ENCODE results near the gene GIPC1. TPM values are rescaled to one million over a fixed set of nuclear protein-coding genes. Genes with fewer than 3 reads are reported as not detected.

The GIPC1 gene
- polyA plus RNA-seq, 1 of the 3 experiments (the other 2 are of a cell fraction): 144 TPM

DNA sequence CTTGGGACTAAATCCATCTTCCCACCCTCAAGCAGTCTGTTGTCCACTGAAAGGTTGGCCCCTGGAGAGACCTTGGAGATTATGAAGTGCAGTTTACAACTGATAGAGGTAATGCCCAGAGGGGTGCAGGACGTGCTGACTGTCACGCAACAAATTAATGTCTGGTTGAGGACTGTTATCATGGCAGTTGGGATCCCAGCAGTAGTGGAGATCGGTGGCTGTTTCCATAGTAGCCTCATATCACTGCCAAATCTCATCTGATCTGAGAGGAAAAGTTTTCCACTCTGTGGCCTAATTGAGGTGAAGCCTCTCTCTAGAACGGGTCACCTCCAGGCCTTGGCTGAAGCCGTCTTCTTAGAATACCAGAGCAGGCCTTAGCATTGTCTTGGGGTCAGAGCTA lies 37.5 kb upstream of the GIPC1 start:
- H3K27me3 ChIP-seq (ENCODE audit: insufficient read depth): no peaks in the 10 kb centered on the region
- POLR2A ChIA-PET: interaction anchor here (0.8 kb wide), 1 partner anchor 15 kb away, joined by 4 read pairs; the partner anchor contains the start of gene DNAJB1

DNA sequence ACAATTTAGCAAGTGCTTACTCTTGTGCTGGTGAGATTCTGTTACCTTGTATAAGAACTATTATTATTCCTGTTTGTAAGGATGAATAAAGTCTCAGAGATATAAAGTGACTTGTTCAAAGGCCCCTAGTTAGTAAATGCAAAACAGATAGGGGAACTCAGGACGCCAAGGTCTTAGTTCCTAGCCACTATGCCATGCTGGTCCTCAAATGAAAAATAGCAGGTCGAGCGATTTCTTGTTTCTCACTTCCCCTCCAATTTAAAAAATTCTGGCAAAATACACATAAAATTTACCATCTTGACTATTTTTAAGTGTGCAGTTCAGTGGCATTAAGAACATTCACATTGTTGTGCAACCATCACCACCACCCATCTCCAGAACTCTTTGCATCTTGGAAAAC lies 34.6 kb upstream of the GIPC1 start:
- H3K79me2 ChIP-seq (ENCODE audit: insufficient read depth): peaks cover 53% of the 10 kb centered on the region
- H4K20me1 ChIP-seq (ENCODE audit: insufficient read depth): no peaks in the 10 kb centered on the region
- POLR2A ChIA-PET: no interaction called here
- peaks cover 12 to 15% of the 10 kb centered on the region in 2 experiments; a peak in 3 of 4 replicates for H3K4me1 ChIP-seq (ENCODE audit: control insufficient read depth in 1 of 2, insufficient read depth in 2 of 2, low read depth in 1 of 2, low read length in 1 of 2)
- no peaks in the 10 kb centered on the region for H3K9me2 ChIP-seq
- no peaks in the 10 kb centered on the region for H3K27me3 ChIP-seq (ENCODE audit: insufficient read depth)
- H3F3A ChIP-seq (replicated peaks; ENCODE audit: insufficient read depth): peaks cover 25% of the 10 kb centered on the region
- peak overlapping the region; percentile 94 for H3K4me2 ChIP-seq
- TF ChIP-seq SIN3A (IDR thresholded peaks at IDR 0.05; ENCODE audit: borderline replicate concordance, low read depth, low read length) (no peak), ELF1 (IDR thresholded peaks at IDR 0.05) (no peak), GATA2 (CRISPR knock-in tag; IDR thresholded peaks at IDR 0.05) (no peak), RFX5 (IDR thresholded peaks at IDR 0.05; ENCODE audit: low read length) (no peak), EZH2phosphoT487 (IDR thresholded peaks at IDR 0.05; ENCODE audit: borderline replicate concordance, low read depth) (no peak), GABPA (IDR thresholded peaks at IDR 0.05; ENCODE audit: low read depth) (no peak), TEAD4 (IDR thresholded peaks at IDR 0.05; ENCODE audit: borderline replicate concordance, insufficient read depth) (no peak), FOXM1 (IDR thresholded peaks at IDR 0.05; ENCODE audit: low read depth) (no peak)
- TF ChIP-seq, protein P1, sequence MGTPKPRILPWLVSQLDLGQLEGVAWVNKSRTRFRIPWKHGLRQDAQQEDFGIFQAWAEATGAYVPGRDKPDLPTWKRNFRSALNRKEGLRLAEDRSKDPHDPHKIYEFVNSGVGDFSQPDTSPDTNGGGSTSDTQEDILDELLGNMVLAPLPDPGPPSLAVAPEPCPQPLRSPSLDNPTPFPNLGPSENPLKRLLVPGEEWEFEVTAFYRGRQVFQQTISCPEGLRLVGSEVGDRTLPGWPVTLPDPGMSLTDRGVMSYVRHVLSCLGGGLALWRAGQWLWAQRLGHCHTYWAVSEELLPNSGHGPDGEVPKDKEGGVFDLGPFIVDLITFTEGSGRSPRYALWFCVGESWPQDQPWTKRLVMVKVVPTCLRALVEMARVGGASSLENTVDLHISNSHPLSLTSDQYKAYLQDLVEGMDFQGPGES (IDR thresholded peaks at IDR 0.05; ENCODE audit: low read depth, low read length): no peak
- TF ChIP-seq, protein P2, sequence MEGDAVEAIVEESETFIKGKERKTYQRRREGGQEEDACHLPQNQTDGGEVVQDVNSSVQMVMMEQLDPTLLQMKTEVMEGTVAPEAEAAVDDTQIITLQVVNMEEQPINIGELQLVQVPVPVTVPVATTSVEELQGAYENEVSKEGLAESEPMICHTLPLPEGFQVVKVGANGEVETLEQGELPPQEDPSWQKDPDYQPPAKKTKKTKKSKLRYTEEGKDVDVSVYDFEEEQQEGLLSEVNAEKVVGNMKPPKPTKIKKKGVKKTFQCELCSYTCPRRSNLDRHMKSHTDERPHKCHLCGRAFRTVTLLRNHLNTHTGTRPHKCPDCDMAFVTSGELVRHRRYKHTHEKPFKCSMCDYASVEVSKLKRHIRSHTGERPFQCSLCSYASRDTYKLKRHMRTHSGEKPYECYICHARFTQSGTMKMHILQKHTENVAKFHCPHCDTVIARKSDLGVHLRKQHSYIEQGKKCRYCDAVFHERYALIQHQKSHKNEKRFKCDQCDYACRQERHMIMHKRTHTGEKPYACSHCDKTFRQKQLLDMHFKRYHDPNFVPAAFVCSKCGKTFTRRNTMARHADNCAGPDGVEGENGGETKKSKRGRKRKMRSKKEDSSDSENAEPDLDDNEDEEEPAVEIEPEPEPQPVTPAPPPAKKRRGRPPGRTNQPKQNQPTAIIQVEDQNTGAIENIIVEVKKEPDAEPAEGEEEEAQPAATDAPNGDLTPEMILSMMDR (IDR thresholded peaks at IDR 0.05): no peak
- TF ChIP-seq, protein P3, sequence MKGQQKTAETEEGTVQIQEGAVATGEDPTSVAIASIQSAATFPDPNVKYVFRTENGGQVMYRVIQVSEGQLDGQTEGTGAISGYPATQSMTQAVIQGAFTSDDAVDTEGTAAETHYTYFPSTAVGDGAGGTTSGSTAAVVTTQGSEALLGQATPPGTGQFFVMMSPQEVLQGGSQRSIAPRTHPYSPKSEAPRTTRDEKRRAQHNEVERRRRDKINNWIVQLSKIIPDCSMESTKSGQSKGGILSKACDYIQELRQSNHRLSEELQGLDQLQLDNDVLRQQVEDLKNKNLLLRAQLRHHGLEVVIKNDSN (IDR thresholded peaks at IDR 0.05; ENCODE audit: borderline replicate concordance, low read depth): no peak
- peak overlapping the region; percentile 75 to 91; a peak in 3 of 4 replicates for H3K4me3 ChIP-seq (ENCODE audit: low read depth in 2 of 2, low read length in 1 of 2)
- no peaks in the 10 kb centered on the region for H3K9me3 ChIP-seq
- CTCF ChIA-PET: interaction anchor here (2.0 kb wide), 1 partner anchor 26 kb away, joined by 6 read pairs; no protein-coding TSS in a partner anchor
- 68% methylated on average over 3 of the region's 3 CpGs for WGBS (ENCODE audit: low lambda C conversion rate)
- H3K27ac ChIP-seq (ENCODE audit: low read depth in 2 of 2, low read length in 1 of 2): no peak overlapping the region
- H3K36me3 ChIP-seq (replicated peaks in 1 of 2; ENCODE audit: control insufficient read depth in 1 of 2, insufficient read depth in 2 of 2, low read length in 1 of 2): no peaks in the 10 kb centered on the region
- H3K9ac ChIP-seq: peak overlapping the region; percentile 76
- H2AFZ ChIP-seq (ENCODE audit: low read depth): no peak overlapping the region
- no peak for DNase-seq

More for the DNA sequence above, 37.5 kb upstream of the GIPC1 start:
- DNase-seq: peak; percentile 56
- H3K9me2 ChIP-seq: no peaks in the 10 kb centered on the region
- no peak overlapping the region for H3K9ac ChIP-seq
- no peak overlapping the region for H3K4me3 ChIP-seq (ENCODE audit: low read depth in 2 of 2, low read length in 1 of 2)
- TF ChIP-seq RXRA (IDR thresholded peaks at IDR 0.05; ENCODE audit: borderline replicate concordance, low read depth) (no peak), GATA2 (CRISPR knock-in tag; IDR thresholded peaks at IDR 0.05) (peak; percentile 73), RCOR1 (IDR thresholded peaks at IDR 0.05; ENCODE audit: low read length) (0 out of 2 replicates have a peak, but pooled peaks have one; percentile 30)
- peak overlapping the region in 1 of 2 experiments; percentile 56; a peak in 2 of 4 replicates for H3K27ac ChIP-seq (ENCODE audit: low read depth in 2 of 2, low read length in 1 of 2)
- H2AFZ ChIP-seq (ENCODE audit: low read depth): no peak overlapping the region
- peaks cover 12% of the 10 kb centered on the region for H3F3A ChIP-seq (replicated peaks; ENCODE audit: insufficient read depth)
- 74% methylated on average over 5 of the region's 5 CpGs for WGBS (ENCODE audit: low lambda C conversion rate)
- no peaks in the 10 kb centered on the region; the same call in 1 of the 2 replicates for H4K20me1 ChIP-seq (ENCODE audit: insufficient read depth)
- CTCF ChIA-PET: interaction anchor here (0.6 to 3.2 kb wide), 4 partner anchors 8 to 153 kb away, joined by 3 to 14 read pairs (median 4); partner anchors contain the start of gene DNAJB1
- peaks cover 71% of the 10 kb centered on the region for H3K79me2 ChIP-seq (ENCODE audit: insufficient read depth)
- no peak overlapping the region for H3K4me2 ChIP-seq
- no peaks in the 10 kb centered on the region for H3K9me3 ChIP-seq
- H3K36me3 ChIP-seq (replicated peaks in 1 of 2; ENCODE audit: control insufficient read depth in 1 of 2, insufficient read depth in 2 of 2, low read length in 1 of 2): no peaks in the 10 kb centered on the region
- H3K4me1 ChIP-seq (ENCODE audit: control insufficient read depth in 1 of 2, insufficient read depth in 2 of 2, low read depth in 1 of 2, low read length in 1 of 2): peaks cover 7 to 19% of the 10 kb centered on the region in 2 experiments; a peak in 3 of 4 replicates
